HCT116 (cell line): ENCODE results near the gene SETSIP.

ENCODE experiments used
- EZH2 ChIP-seq: fragments of 200-600 bp; sonication (generic); IDR thresholded peaks from 2 replicates; pipeline ENCODE4 v1.6.1; 2017; ENCODE audit warnings: antibody characterized with exemption, mixed run types
- POLR2AphosphoS5 ChIP-seq: IDR thresholded peaks from 2 replicates; pipeline ENCODE4 v1.6.1; 2011; ENCODE audit warnings: mild to moderate bottlenecking, low read depth, low read length, moderate library complexity
- ZFX ChIP-seq: fragments of 450-650 bp; IDR thresholded peaks from 2 replicates; pipeline ENCODE4 v1.6.1; 2017
- TF ChIP-seq, protein P1 (sequence below), 3 experiments: fragments of 200-600 bp in 1 of 3; sonication (generic) in 1 of 3; IDR thresholded peaks in 2 of 3; conservative IDR thresholded peaks in 1 of 3; 2 replicates each; pipeline ENCODE4 v1.5.1; 2012 to 2017; ENCODE audit warnings: low read depth in 2 of 3, low read length in 2 of 3, antibody characterized with exemption in 1 of 3, borderline replicate concordance in 1 of 3, control low read depth in 1 of 3, mild to moderate bottlenecking in 1 of 3, mixed read lengths in 1 of 3, mixed run types in 1 of 3, moderate library complexity in 1 of 3; ENCODE audit not compliant: insufficient read depth in 1 of 3
- TF ChIP-seq, protein P2 (sequence below): IDR thresholded peaks from 2 replicates; pipeline ENCODE4 v1.6.1; 2011; ENCODE audit warnings: mild to moderate bottlenecking, low read length, moderate library complexity; ENCODE audit not compliant: insufficient replicate concordance; ENCODE audit errors: extremely low read depth

DNA sequence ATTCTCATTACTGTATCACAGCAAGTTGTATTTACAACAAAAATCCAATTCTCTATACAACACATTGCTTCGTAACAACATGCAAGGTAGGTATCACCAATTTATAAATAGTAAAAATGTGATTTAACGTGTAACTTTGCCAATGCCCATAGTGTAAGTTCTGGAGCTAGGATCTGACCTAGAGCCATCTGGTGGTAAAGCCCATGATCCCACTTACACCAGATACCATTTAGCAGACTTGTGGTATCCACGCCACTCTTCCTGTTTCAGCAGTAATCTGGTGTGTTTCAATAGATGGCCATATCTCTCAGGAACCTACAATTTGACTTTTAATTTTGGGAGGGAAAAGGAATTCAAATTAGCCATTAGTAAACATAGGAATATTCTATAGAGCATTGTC is 10.2 kb downstream of the SETSIP start:
- TF ChIP-seq POLR2AphosphoS5 (no peak), EZH2 (no peak), ZFX (no peak)
- TF ChIP-seq, protein P1, sequence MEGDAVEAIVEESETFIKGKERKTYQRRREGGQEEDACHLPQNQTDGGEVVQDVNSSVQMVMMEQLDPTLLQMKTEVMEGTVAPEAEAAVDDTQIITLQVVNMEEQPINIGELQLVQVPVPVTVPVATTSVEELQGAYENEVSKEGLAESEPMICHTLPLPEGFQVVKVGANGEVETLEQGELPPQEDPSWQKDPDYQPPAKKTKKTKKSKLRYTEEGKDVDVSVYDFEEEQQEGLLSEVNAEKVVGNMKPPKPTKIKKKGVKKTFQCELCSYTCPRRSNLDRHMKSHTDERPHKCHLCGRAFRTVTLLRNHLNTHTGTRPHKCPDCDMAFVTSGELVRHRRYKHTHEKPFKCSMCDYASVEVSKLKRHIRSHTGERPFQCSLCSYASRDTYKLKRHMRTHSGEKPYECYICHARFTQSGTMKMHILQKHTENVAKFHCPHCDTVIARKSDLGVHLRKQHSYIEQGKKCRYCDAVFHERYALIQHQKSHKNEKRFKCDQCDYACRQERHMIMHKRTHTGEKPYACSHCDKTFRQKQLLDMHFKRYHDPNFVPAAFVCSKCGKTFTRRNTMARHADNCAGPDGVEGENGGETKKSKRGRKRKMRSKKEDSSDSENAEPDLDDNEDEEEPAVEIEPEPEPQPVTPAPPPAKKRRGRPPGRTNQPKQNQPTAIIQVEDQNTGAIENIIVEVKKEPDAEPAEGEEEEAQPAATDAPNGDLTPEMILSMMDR (IDR thresholded peaks at IDR 0.05 in 2 of 3, conservative IDR thresholded peaks at IDR 0.05 in 1 of 3; ENCODE audit: borderline replicate concordance in 1 of 3, insufficient read depth in 1 of 3, low read depth in 2 of 3, low read length in 2 of 3), result peak in 2 of 3 experiments; percentile 11 to 20; a peak in 1 of 6 replicates
- TF ChIP-seq, protein P2, sequence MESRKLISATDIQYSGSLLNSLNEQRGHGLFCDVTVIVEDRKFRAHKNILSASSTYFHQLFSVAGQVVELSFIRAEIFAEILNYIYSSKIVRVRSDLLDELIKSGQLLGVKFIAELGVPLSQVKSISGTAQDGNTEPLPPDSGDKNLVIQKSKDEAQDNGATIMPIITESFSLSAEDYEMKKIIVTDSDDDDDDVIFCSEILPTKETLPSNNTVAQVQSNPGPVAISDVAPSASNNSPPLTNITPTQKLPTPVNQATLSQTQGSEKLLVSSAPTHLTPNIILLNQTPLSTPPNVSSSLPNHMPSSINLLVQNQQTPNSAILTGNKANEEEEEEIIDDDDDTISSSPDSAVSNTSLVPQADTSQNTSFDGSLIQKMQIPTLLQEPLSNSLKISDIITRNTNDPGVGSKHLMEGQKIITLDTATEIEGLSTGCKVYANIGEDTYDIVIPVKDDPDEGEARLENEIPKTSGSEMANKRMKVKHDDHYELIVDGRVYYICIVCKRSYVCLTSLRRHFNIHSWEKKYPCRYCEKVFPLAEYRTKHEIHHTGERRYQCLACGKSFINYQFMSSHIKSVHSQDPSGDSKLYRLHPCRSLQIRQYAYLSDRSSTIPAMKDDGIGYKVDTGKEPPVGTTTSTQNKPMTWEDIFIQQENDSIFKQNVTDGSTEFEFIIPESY, result no peak
